ENCODE results near the gene USP1.

The USP1 gene

GRCh38 chr1:62487956-62488355 lies 51.1 kb downstream of the USP1 start:
- DNase-seq (ENCODE audit: low read depth) = no peak

- DNase-seq (ENCODE audit: low read depth) = no peak
Measured at GRCh38 chr1:62492521-62492920, 55.7 kb downstream of the USP1 start.

GRCh38 chr1:62493656-62494055 lies 56.8 kb downstream of the USP1 start:
- DNase-seq (ENCODE audit: low read depth) = no peak

- no peak for DNase-seq (ENCODE audit: low read depth)
Measured at GRCh38 chr1:62494137-62494536, 57.3 kb downstream of the USP1 start.

GRCh38 chr1:62500210-62500609 lies 63.4 kb downstream of the USP1 start:
- no peak for DNase-seq (ENCODE audit: low read depth)

All from T follicular helper cell (primary cell).